Omental fat pad (tissue), 4 donors: Measurements from ENCODE around the gene AGPAT3. TPM values are rescaled to one million over a fixed set of nuclear protein-coding genes. Genes with fewer than 3 reads are reported as not detected.

ENCODE experiments used
- ATAC-seq: fragments of 150-250 bp; one replicate; pipeline ENCODE4 v1.9.1; 2016; ENCODE audit warnings: mild to moderate bottlenecking, moderate library complexity; ENCODE audit not compliant: low FRiP score
- DNase-seq: peaks from one replicate; pipeline ENCODE4 v3.0.0-alpha.2; 2019; ENCODE audit warnings: low spot score
- CTCF ChIP-seq, 3 donors: fragments of 450-650 bp; IDR thresholded peaks; one replicate each; pipeline ENCODE4 v1.5.1; 2016 to 2017; ENCODE audit warnings: antibody characterized with exemption in 3 of 3, mild to moderate bottlenecking in 3 of 3, moderate library complexity in 2 of 3
- total RNA-seq, 4 donors: library from RNA; depleted of rRNA; stranded (reverse); fragments of >200 nt; gene quantifications; one replicate each; pipeline ENCODE4 v1.1.0, GENCODE V29; 2016

Gene AGPAT3
- total RNA-seq, 4 donors from 2014 or later = 29.7 to 47.0 (median 43.3) TPM

GRCh38 chr21:43984905-43985689, 120.1 kb downstream of the AGPAT3 start:
- no peak for TF ChIP-seq CTCF (IDR thresholded peaks at IDR 0.05)
- DNase-seq (no peak), ATAC-seq (no peak)

GRCh38 chr21:43985690-43986251, 120.7 kb downstream of the AGPAT3 start:
- TF ChIP-seq CTCF (IDR thresholded peaks at IDR 0.05) = no peak

GRCh38 chr21:43986544-43987451, 121.8 kb downstream of the AGPAT3 start:
- ATAC-seq (no peak), DNase-seq (no peak)
- no peak for TF ChIP-seq CTCF (IDR thresholded peaks at IDR 0.05)

More at GRCh38 chr21:43985690-43986251, 120.7 kb downstream of the AGPAT3 start:
- no peak for ATAC-seq
- no peak for DNase-seq

GRCh38 chr21:43987509-43987908, 122.5 kb downstream of the AGPAT3 start:
- no peak for TF ChIP-seq CTCF (IDR thresholded peaks at IDR 0.05)
- DNase-seq = no peak
- ATAC-seq = no peak

- TF ChIP-seq CTCF (IDR thresholded peaks at IDR 0.05) = no peak
- DNase-seq (no peak), ATAC-seq (no peak)
Observed at GRCh38 chr21:43988016-43988415, 123.0 kb downstream of the AGPAT3 start.

GRCh38 chr21:43988506-43989230, 123.6 kb downstream of the AGPAT3 start:
- no peak for TF ChIP-seq CTCF (IDR thresholded peaks at IDR 0.05)
- DNase-seq (no peak), ATAC-seq (no peak)
